ENCODE data around the gene CALHM1.
A peak's percentile ranks its signal among the peaks of the same experiment; 100 is the strongest.
"Not testable (repeated sequence)": the region's sequence is repeated elsewhere in the genome, so short reads cannot be mapped to it uniquely, and the experiment has no call there.

Gene CALHM1

GRCh38 chr10:103486635-103487409, 28.1 kb upstream of the CALHM1 start:
- not testable (repeated sequence) for DNase-seq (ENCODE audit: low spot score)

GRCh38 chr10:103481974-103482531, 23.4 kb upstream of the CALHM1 start:
- DNase-seq (ENCODE audit: low spot score): peak; percentile 82

- DNase-seq (ENCODE audit: low spot score): no peak
Observed at GRCh38 chr10:103480521-103480920, 21.8 kb upstream of the CALHM1 start.

- no peak for DNase-seq (ENCODE audit: low spot score)
Observed at GRCh38 chr10:103479135-103479534, 20.4 kb upstream of the CALHM1 start, which contains the start of gene CALHM3. Gene CALHM3, minus strand, starts transcription at chr10:103479240. Its CDS starts 208 bp downstream, at chr10:103479032.

GRCh38 chr10:103478671-103479070, 20.0 kb upstream of the CALHM1 start:
- no peak for DNase-seq (ENCODE audit: low spot score)

- no peak for DNase-seq (ENCODE audit: low spot score)
Observed at GRCh38 chr10:103476046-103476768, 17.5 kb upstream of the CALHM1 start.

GRCh38 chr10:103475437-103475836, 16.7 kb upstream of the CALHM1 start:
- DNase-seq (ENCODE audit: low spot score): no peak

- no peak for DNase-seq (ENCODE audit: low spot score)
Observed at GRCh38 chr10:103474077-103474476, 15.4 kb upstream of the CALHM1 start.

GRCh38 chr10:103473261-103473671, 14.6 kb upstream of the CALHM1 start:
- DNase-seq (ENCODE audit: low spot score): peak; percentile 84

- DNase-seq (ENCODE audit: low spot score): no peak
Observed at GRCh38 chr10:103472005-103472404, 13.3 kb upstream of the CALHM1 start.

GRCh38 chr10:103470761-103471653, 12.3 kb upstream of the CALHM1 start:
- DNase-seq (ENCODE audit: low spot score): no peak

- DNase-seq (ENCODE audit: low spot score): no peak
Observed at GRCh38 chr10:103469201-103469600, 10.5 kb upstream of the CALHM1 start.

- no peak for DNase-seq (ENCODE audit: low spot score)
Observed at GRCh38 chr10:103467406-103467805, 8.7 kb upstream of the CALHM1 start.

- no peak for DNase-seq (ENCODE audit: low spot score)
Observed at GRCh38 chr10:103466734-103467133, 8.0 kb upstream of the CALHM1 start.

- no peak for DNase-seq (ENCODE audit: low spot score)
Observed at GRCh38 chr10:103465411-103466179, 6.9 kb upstream of the CALHM1 start.

- no peak for DNase-seq (ENCODE audit: low spot score)
Observed at GRCh38 chr10:103463499-103463898, 4.8 kb upstream of the CALHM1 start.

- DNase-seq (ENCODE audit: low spot score): no peak
Observed at GRCh38 chr10:103459615-103460014, 915 bp upstream of the CALHM1 start.

GRCh38 chr10:103457896-103458583, 660 bp downstream of the CALHM1 start:
- DNase-seq (ENCODE audit: low spot score): no peak

- DNase-seq (ENCODE audit: low spot score): no peak
Observed at GRCh38 chr10:103457176-103457712, 1.5 kb downstream of the CALHM1 start.

Data from SK-N-DZ (cell line).